Bronchial epithelial cell (primary cell): ENCODE results near the gene COL4A1. TPM values are rescaled to one million over a fixed set of nuclear protein-coding genes. Genes with fewer than 3 reads are reported as not detected.

ENCODE experiments used
- DNase-seq: peaks from one replicate; pipeline ENCODE4 v3.0.0-alpha.2; 2010; ENCODE audit warnings: low read depth
- FAIRE-seq: peaks from 2 replicates; lab custom pipeline; 2011; peaks lifted over from hg19 to GRCh38; lab: Jason Lieb, UNC
- H3K27me3 ChIP-seq: 2 replicates; pipeline ENCODE4 v1.5.1; 2011; ENCODE audit warnings: low read length; ENCODE audit not compliant: control insufficient read depth, insufficient read depth
- H3K36me3 ChIP-seq: 2 replicates; pipeline ENCODE4 v1.5.1; 2011; ENCODE audit warnings: low read length; ENCODE audit not compliant: control insufficient read depth, insufficient read depth
- H3K4me3 ChIP-seq: 2 replicates; pipeline ENCODE4 v1.5.1; 2011; ENCODE audit warnings: mild to moderate bottlenecking, low read depth, low read length, control low read depth
- total RNA-seq: library from RNA; depleted of rRNA; stranded (reverse); fragments of >200 nt; gene quantifications from 2 replicates; pipeline ENCODE4 v1.2.1, GENCODE V29; 2014
- TF ChIP-seq, protein P1 (sequence below): IDR thresholded peaks from 2 replicates; pipeline ENCODE4 v1.5.1; 2011; ENCODE audit warnings: mild to moderate bottlenecking, moderate library complexity, low read length, control low read depth, inconsistent platforms; ENCODE audit not compliant: insufficient read depth, severe bottlenecking

COL4A1 gene
- total RNA-seq, 1 donor from 2014 or later = 7.4 TPM

DNA sequence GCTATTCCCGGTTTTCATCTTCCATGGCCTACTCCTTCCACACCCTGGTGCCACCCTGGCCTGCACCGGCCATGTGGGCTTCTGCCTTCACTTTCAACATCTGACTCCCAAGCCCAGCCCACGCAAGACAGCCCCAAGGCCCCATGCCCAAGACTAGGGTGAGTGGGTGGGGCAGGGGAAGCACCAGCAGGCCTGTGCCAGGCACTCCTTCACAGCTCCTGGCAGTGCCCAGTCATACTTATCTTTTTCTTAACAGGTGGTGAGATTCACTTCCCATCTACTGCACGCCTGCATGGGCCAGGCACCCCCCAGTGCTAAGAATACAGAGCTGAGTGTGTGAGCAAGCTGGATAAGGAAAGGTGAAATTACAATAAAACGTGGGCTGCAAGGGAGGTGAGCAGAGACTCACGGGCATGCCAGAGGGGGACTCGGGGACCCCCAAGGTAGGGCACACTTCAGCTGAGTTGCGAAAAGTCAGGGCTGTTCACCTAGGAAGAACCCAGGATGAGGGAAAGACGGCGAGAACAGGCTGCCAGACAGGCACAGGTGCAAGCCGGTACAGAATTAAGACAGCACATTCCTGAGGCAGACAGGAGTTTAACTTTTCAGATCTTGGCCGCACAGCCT, 55.7 kb downstream of the COL4A1 start:
- Histone ChIP-seq H3K36me3 (no peaks in the 10 kb centered on the region), H3K27me3 (no peaks in the 10 kb centered on the region), H3K4me3 (no peak overlapping the region)
- DNase-seq (no peak), FAIRE-seq (peak; percentile 7)
- TF ChIP-seq, protein P1, sequence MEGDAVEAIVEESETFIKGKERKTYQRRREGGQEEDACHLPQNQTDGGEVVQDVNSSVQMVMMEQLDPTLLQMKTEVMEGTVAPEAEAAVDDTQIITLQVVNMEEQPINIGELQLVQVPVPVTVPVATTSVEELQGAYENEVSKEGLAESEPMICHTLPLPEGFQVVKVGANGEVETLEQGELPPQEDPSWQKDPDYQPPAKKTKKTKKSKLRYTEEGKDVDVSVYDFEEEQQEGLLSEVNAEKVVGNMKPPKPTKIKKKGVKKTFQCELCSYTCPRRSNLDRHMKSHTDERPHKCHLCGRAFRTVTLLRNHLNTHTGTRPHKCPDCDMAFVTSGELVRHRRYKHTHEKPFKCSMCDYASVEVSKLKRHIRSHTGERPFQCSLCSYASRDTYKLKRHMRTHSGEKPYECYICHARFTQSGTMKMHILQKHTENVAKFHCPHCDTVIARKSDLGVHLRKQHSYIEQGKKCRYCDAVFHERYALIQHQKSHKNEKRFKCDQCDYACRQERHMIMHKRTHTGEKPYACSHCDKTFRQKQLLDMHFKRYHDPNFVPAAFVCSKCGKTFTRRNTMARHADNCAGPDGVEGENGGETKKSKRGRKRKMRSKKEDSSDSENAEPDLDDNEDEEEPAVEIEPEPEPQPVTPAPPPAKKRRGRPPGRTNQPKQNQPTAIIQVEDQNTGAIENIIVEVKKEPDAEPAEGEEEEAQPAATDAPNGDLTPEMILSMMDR = no peak

DNA sequence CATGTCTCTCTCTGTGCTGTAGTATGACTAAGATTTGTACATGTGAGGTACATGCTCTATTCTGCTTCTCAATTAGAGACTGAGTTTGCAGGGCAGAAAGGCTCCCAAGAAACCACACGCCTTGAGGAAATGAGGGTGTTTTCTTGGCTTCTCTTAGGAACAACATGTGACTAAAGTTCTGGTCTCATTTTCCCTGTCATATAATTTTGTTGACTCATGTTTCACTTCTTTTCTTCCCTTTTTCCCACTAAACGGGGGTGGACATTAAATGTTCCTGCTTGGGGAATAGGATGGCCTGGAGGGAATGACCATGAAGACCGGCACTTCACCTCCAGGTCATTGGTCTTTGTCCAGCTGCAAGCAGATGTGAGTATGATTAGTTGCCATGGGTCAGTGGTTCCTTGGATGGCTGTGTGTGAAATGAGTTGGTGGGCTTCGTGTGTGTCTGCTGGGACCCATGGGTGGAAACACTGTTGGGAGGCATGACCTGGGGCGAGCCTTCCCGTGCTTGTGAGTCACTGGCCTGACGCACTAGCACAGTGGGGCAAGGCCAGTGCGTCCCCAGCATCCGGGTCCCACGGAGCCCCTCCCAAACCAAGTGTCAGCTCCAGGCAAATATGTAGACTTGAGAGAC, 56.6 kb downstream of the COL4A1 start:
- DNase-seq (peak; percentile 63), FAIRE-seq (no peak)
- TF ChIP-seq, protein P1 = no peak
- Histone ChIP-seq H3K4me3 (no peak overlapping the region), H3K36me3 (no peaks in the 10 kb centered on the region), H3K27me3 (no peaks in the 10 kb centered on the region)

DNA sequence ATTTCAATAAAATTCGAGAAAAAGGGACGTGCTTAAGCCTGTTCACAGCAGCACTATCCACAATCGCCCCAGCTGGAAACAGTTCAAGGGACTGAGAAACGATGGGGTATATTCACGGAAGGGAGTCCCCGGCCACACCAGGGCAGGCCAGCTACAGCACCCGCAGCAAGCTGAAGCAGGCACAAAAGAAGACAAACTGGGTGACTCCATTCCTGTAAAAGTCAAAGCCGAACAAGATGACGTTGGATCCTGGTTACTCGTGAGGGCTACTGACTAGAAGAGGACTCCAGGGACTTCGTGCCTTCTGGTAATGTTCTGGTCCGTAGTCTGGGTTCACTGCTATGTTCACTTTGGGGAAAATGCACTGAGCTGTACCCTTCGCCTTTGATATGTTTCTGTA, 57.6 kb downstream of the COL4A1 start:
- H3K4me3 ChIP-seq = no peak overlapping the region
- H3K36me3 ChIP-seq = no peaks in the 10 kb centered on the region
- no peak for DNase-seq
- no peaks in the 10 kb centered on the region for H3K27me3 ChIP-seq
- no peak for FAIRE-seq
- TF ChIP-seq, protein P1 = no peak

DNA sequence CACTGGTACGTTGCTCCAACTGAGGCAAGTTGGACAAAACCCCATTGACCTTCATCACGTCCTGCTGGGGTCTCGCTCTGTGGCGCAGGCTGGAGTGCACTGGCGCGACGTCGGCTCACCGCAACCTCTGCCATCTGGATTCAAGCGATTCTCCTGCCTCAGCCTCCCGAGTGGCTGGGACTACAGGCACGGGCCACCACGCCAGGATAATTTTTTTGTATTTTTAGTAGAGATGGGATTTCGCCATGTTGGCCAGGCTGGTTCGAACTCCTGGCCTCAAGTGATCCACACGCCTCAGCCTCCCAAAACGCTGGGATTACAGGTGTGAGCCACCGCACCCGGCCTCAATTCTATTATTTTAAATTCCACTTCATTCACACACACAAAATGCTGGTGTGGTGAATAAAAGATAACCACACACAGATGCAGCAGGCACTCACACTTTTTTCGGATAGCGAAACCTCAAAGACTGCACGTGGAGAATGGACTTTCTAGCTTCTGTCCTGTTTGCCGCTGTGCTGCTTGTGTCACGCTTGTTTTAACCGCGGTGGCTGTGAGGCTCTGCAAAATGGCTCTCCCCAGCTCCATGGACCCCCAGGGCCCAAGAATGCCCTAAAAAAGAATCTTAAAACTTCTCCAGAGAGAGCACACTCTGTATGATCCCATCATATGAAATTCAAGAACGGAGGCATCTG, 58.4 kb downstream of the COL4A1 start:
- DNase-seq (no peak), FAIRE-seq (no peak)
- TF ChIP-seq, protein P1 = no peak
- H3K4me3 ChIP-seq = no peak overlapping the region
- no peaks in the 10 kb centered on the region for H3K27me3 ChIP-seq
- no peaks in the 10 kb centered on the region for H3K36me3 ChIP-seq

DNA sequence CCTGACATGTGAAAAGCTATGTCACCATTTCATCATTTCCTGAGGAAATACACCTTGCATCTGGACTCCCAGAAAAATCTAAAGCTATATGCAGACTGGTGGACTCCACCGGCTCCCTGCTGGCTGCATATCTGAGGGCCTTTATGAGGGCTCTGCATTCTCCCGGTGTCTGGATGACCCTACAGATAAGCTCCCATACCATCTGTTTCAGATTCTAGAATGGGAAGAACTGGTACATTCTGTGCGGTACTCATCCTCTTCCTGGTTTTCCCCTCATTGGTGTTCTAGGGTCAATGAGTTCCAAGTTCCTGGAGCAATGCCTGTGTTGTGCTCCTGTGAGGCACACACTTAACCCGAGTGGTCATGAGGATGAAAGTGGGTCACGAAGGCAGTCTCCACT, 60.4 kb downstream of the COL4A1 start:
- Histone ChIP-seq H3K27me3 (no peaks in the 10 kb centered on the region), H3K4me3 (no peak overlapping the region), H3K36me3 (no peaks in the 10 kb centered on the region)
- no peak for FAIRE-seq
- DNase-seq = no peak
- TF ChIP-seq, protein P1 = no peak
